Mononuclear cell (primary cell): ENCODE results near the gene ZNF497. TPM values are rescaled to one million over a fixed set of nuclear protein-coding genes. Genes with fewer than 3 reads are reported as not detected.

Source experiments
- H3K27me3 ChIP-seq: 2 replicates; pipeline ENCODE4 v1.6.0; 2011; ENCODE audit warnings: low read length, control low read depth; ENCODE audit not compliant: insufficient read depth
- H3K4me1 ChIP-seq: 2 replicates; pipeline ENCODE4 v1.5.1; 2011; ENCODE audit warnings: mild to moderate bottlenecking, low read length, control low read depth; ENCODE audit not compliant: insufficient read depth
- H3K4me3 ChIP-seq: 2 replicates; pipeline ENCODE4 v1.5.1; 2011; ENCODE audit warnings: mild to moderate bottlenecking, low read length, moderate library complexity
- H3K9me3 ChIP-seq: 2 replicates; pipeline ENCODE4 v1.5.1; 2011; ENCODE audit warnings: low read depth, mild to moderate bottlenecking, control low read depth, low read length
- total RNA-seq: library from RNA; depleted of rRNA; stranded (reverse); fragments of >200 nt; gene quantifications from one replicate; pipeline ENCODE4 v1.2.3, GENCODE V29; 2012

ZNF497 gene
- total RNA-seq, 1 donor = 0.31 TPM

GRCh38 chr19:58397533-58398037, 35.0 kb upstream of the ZNF497 start:
- Histone ChIP-seq H3K9me3 (no peaks in the 10 kb centered on the region), H3K4me1 (peaks cover 17% of the 10 kb centered on the region), H3K4me3 (no peak overlapping the region), H3K27me3 (peaks cover 8% of the 10 kb centered on the region)

DNA sequence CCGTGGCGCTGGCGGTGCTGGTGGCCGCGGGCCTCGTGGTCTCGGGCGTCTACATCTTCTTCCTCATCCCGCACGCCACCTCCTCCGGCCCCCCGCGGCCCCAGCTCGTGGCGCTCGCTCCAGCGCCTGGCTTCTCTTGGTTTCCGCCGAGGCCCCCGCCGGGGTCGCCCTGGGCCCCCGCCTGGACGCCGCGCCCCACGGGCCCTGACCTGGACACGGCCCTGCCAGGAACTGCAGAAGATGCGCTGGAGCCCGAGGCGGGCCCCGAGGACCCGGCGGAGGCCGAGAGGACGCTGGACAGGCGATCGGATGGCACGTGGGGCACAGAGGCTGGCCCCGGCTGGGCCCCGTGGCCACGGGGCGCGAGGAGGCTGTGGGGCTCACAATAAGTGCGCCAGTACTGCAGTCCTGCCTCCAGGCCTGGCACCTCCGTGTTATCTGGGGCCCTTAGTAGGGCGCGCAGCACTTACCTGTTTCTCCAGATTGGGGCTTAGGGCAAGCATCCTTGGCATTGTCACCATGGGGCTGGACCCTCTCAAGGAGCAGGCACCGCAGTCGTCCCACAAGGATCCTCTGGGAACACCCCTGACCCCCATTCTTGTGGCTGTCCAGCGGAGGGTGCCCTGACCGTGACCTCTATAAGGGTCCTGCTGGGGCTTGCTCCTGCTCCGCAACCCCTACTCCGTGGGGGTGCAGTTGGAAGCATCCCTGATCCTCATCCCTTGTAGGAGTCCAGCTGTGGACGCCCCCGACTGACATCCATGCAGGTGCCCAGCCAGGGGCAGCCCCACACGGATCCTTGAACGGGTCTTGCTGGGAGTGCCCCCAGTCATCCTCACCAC, 34.4 kb upstream of the ZNF497 start:
- no peak overlapping the region for H3K4me3 ChIP-seq
- H3K9me3 ChIP-seq = no peaks in the 10 kb centered on the region
- peaks cover 14% of the 10 kb centered on the region for H3K4me1 ChIP-seq
- H3K27me3 ChIP-seq = peaks cover 8% of the 10 kb centered on the region

DNA sequence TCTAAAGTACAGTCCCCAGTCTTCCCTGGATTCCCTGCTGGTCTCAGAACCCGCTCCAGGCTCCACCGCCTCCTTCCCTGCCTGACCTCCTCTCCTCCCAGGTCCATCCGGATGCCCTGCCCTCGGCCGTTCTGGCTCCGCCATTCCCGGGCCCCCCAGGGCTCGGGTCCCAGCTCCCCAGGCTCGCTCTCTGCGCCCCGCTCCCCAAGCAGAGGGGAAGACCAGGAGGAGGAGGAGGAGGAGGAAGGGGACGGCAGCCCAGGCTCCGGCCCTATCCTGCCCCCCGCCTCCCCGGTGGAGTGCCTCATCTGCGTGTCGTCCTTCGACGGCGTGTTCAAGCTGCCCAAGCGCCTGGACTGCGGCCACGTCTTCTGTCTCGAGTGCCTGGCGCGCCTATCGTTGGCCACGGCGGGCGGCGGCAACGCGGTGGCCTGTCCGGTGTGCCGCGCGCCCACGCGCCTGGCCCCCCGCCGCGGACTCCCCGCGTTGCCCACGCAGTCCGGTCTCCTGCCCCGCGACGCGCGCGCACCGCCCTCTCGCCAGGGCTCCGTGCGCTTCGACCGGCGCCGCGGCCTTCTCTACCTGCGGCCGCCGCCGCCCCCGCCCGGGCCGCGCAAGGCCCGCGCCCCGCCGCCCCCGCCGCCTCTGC, 33.6 kb upstream of the ZNF497 start:
- H3K4me3 ChIP-seq = no peak overlapping the region
- no peaks in the 10 kb centered on the region for H3K9me3 ChIP-seq
- peaks cover 8% of the 10 kb centered on the region for H3K27me3 ChIP-seq
- H3K4me1 ChIP-seq = peaks cover 9% of the 10 kb centered on the region

- H3K4me1 ChIP-seq = peaks cover 2% of the 10 kb centered on the region
- no peak within 1 kb of the TSS for H3K4me3 ChIP-seq
- peaks cover 8% of the 10 kb centered on the region for H3K27me3 ChIP-seq
- no peaks in the 10 kb centered on the region for H3K9me3 ChIP-seq
Measured at GRCh38 chr19:58395220-58395978, 32.8 kb upstream of the ZNF497 start, which contains the start of gene RNF225. Gene RNF225, plus strand, starts transcription at chr19:58395656. Its CDS starts 434 bp downstream, at chr19:58396090.

DNA sequence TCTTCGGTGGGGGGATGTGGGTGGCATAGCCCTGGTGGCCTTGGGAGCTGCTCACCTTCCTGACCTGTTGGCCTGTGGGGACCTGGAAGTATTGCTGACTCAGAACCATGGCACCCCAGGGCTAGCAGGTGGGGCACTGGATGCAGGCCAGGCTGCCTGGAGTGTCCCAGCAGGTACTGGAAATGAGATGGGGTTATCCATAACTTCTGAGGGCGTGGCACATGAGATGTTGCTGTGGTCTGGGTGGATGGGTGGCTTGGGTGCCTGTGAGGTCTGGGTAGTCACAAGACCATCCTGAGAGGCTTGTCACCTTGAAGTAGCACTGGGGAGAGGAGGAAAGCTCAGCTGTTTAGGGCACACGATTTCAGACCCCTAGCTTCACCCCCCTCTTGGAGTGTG, 32.3 kb upstream of the ZNF497 start:
- Histone ChIP-seq H3K27me3 (peaks cover 8% of the 10 kb centered on the region), H3K9me3 (no peaks in the 10 kb centered on the region), H3K4me3 (no peak overlapping the region), H3K4me1 (peaks cover 4% of the 10 kb centered on the region)

GRCh38 chr19:58393725-58394033, 31.1 kb upstream of the ZNF497 start:
- Histone ChIP-seq H3K4me3 (no peak overlapping the region), H3K9me3 (no peaks in the 10 kb centered on the region), H3K27me3 (peaks cover 8% of the 10 kb centered on the region), H3K4me1 (peaks cover 4% of the 10 kb centered on the region)

DNA sequence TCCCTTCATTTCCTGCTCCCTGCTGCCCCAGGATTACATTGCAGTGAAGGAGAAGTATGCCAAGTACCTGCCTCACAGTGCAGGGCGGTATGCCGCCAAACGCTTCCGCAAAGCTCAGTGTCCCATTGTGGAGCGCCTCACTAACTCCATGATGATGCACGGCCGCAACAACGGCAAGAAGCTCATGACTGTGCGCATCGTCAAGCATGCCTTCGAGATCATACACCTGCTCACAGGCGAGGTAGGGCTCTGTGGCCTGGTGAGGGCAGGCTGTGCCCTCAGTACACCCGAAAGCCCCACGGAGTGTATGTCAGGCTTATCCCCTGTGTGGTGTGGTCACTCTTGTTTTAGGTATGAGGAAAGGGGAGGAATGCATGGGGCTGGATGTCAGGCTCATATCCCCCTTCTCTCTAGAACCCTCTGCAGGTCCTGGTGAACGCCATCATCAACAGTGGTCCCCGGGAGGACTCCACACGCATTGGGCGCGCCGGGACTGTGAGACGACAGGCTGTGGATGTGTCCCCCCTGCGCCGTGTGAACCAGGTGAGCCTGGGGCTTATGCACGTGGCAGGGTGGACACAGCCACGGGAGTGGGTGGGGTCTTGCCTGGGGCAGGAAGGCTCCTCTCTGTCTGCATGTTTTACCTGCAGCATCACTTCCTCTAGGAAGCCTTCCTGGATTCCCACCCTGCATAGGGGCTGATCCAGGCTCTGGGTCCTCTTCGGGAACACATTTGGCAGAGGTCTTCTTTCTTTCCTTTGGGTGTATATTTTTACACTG, 30.6 kb upstream of the ZNF497 start:
- peaks cover 8% of the 10 kb centered on the region for H3K27me3 ChIP-seq
- H3K4me1 ChIP-seq = peaks cover 7% of the 10 kb centered on the region
- no peaks in the 10 kb centered on the region for H3K9me3 ChIP-seq
- no peak overlapping the region for H3K4me3 ChIP-seq

DNA sequence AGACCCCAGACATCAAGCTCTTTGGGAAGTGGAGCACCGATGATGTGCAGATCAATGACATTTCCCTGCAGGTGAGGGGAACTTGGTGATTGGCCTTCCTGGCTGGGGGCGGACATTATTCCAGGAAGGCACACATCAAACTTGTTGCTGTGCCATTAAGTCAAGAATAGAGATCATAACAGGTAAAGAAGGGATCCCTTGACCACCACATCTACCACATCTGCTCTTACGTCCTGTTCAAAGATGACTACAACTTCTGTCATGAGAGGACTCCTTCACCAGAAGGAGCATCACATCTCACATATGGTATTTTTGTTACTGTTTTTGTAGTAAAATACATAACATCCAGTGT, 25.6 kb upstream of the ZNF497 start:
- Histone ChIP-seq H3K27me3 (no peaks in the 10 kb centered on the region), H3K9me3 (no peaks in the 10 kb centered on the region), H3K4me1 (peaks cover 29% of the 10 kb centered on the region), H3K4me3 (no peak overlapping the region)

- H3K4me1 ChIP-seq = peaks cover 29% of the 10 kb centered on the region
- no peaks in the 10 kb centered on the region for H3K27me3 ChIP-seq
- H3K9me3 ChIP-seq = no peaks in the 10 kb centered on the region
- peak overlapping the region; percentile 82 for H3K4me3 ChIP-seq
Measured at GRCh38 chr19:58387338-58388174, 25.0 kb upstream of the ZNF497 start.

DNA sequence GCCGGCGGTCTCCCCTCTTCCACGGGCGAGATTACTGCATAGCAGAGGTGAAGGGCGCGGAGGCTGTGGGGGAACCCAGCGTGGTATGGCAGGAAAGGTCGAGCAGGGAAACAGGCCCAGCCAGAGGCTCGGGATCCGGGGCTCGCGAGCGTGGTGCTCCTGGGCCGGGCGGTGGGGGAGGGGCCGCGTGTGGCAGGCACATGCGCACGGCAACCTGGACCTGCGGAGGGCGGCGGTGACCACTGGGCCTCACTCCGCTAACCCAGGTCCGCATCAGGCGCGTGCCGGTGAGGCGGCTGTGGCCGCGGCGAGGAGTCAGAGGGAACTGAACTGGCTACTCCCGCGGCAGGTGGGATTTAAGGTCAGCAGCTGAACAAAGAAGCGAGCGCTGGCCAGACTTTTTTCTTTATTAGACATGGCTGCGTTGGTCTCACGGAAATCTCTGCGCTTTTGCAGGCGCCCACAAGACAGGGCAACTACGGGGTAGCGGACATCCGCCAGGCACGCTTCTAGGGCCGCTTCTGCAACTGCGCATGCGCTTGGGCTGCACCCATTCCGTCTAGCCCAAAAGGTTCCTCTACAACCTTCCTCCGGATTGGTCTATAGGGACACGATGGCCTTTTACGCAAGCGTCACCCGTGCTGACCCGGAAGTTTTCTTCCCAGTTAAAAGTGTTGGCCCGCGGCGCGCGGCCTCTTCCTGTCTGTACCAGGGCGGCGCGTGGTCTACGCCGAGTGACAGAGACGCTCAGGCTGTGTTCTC, 24.2 kb upstream of the ZNF497 start, which contains the start of gene RPS5:
TSS of gene RPS5 (plus strand) at position 694 of the 762 bp plus-strand sequence. CDS start 869 bp downstream, outside the sequence.
- peak within 1 kb of the TSS; percentile 82 for H3K4me3 ChIP-seq
- no peaks in the 10 kb centered on the region for H3K27me3 ChIP-seq
- no peaks in the 10 kb centered on the region for H3K9me3 ChIP-seq
- H3K4me1 ChIP-seq = peaks cover 35% of the 10 kb centered on the region

DNA sequence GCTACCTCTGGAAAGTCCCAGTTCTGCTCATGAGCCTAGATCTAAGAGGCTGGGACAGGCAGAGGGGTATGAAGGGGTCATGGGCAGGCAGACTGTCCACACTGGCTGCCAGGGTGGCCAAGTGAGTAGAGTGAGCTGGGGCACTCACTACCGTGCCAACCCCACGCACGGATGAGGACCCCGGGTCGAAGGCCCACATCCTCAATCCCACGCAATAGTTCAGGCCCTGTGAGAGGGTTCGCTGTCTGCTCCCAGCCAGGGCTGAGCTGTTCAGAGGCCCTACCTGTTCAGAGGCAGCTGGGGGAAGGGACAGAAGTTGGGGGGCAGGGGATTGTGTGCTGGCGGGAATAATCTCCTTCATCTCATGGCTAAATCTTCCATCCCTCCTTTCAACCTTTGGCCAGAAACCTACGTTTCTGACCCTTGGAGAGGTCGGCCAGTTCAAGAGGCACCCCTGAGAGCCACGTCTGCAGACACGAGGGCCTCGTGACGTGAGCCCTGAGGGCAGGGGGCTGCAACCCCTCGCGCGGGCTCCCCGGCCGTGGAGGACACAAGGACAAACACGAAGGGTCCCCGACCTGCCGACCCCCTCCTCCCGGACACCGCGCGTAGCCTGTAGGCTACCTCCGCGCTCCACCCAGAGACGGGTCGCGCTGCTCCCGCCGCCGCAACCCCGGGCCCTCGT, 23.5 kb upstream of the ZNF497 start:
- Histone ChIP-seq H3K4me3 (peak overlapping the region; percentile 82), H3K9me3 (no peaks in the 10 kb centered on the region), H3K27me3 (no peaks in the 10 kb centered on the region), H3K4me1 (peaks cover 40% of the 10 kb centered on the region)

- H3K27me3 ChIP-seq = no peaks in the 10 kb centered on the region
- no peak overlapping the region for H3K4me3 ChIP-seq
- no peaks in the 10 kb centered on the region for H3K9me3 ChIP-seq
- H3K4me1 ChIP-seq = peaks cover 41% of the 10 kb centered on the region
Measured at GRCh38 chr19:58385313-58385890, 22.9 kb upstream of the ZNF497 start.
